ENCODE data around the gene MDFIC2. TPM values are rescaled to one million over a fixed set of nuclear protein-coding genes. Genes with fewer than 3 reads are reported as not detected.

The MDFIC2 gene
- polyA plus RNA-seq, 2 of the 4 experiments (the other 2 are of a cell fraction), result not detected

GRCh38 chr3:70309591-70309990, 2.8 kb downstream of the MDFIC2 start:
- ChIA-PET POLR2A (no interaction called here), CTCF (interaction anchor here (0.7 kb wide), 1 partner anchor 454 kb away, joined by 3 read pairs; no protein-coding TSS in a partner anchor)
- ATAC-seq (no peak), FAIRE-seq (peak; percentile 46), DNase-seq (ENCODE audit: low read depth in 1 of 2, low spot score in 1 of 2) (no peak)
- Histone ChIP-seq H3K4me3 (no peak overlapping the region), H3K4me1 (no peaks in the 10 kb centered on the region), H3K4me2 (no peak overlapping the region), H3K9me3 (no peaks in the 10 kb centered on the region), H3K27ac (no peak overlapping the region)
- no peak for TF ChIP-seq RFX5 (IDR thresholded peaks at IDR 0.05)
- no peak for TF ChIP-seq ZNF302 (CRISPR knock-in tag; IDR thresholded peaks at IDR 0.05)
- no peak for TF ChIP-seq ELK1 (IDR thresholded peaks at IDR 0.05; ENCODE audit: low read depth, low read length)
- 72% methylated on average over 3 of the region's 3 CpGs for WGBS (ENCODE audit: missing lambda C conversion rate)

- ChIA-PET POLR2A (no interaction called here), CTCF (interaction anchor here (0.6 to 0.7 kb wide), 2 partner anchors 455 to 798 kb away, joined by 3 read pairs; no protein-coding TSS in a partner anchor)
- no peak overlapping the region for H3K4me3 ChIP-seq
- no peaks in the 10 kb centered on the region for H3K4me1 ChIP-seq
- no peak overlapping the region for H3K4me2 ChIP-seq
- FAIRE-seq, result no peak
- TF ChIP-seq RAD21 (conservative IDR thresholded peaks at IDR 0.05 in 1 of 2, IDR thresholded peaks at IDR 0.05 in 1 of 2) (peak in 1 of 2 experiments; percentile 39; a peak in 1 of 5 replicates), SREBF2 (IDR thresholded peaks at IDR 0.05) (no peak), CTCF (IDR thresholded peaks at IDR 0.05) (0 out of 3 replicates have a peak, but pooled peaks have one; percentile 21)
- WGBS (ENCODE audit: missing lambda C conversion rate), result 53% methylated on average over 3 of the region's 3 CpGs
- DNase-seq (ENCODE audit: low read depth in 1 of 2, low spot score in 1 of 2), result peak in 1 of 2 experiments; percentile 40
- peak in 1 of 2 experiments; percentile 62; a peak in 3 of 6 replicates for ATAC-seq
- no peak overlapping the region for H3K27ac ChIP-seq
- H3K9me3 ChIP-seq, result no peaks in the 10 kb centered on the region
Measured at GRCh38 chr3:70308760-70309159, 3.7 kb downstream of the MDFIC2 start.

GRCh38 chr3:70306736-70307135, 5.7 kb downstream of the MDFIC2 start:
- no peak for ATAC-seq
- no peak overlapping the region for H3K4me2 ChIP-seq
- no peaks in the 10 kb centered on the region for H3K4me1 ChIP-seq
- no peaks in the 10 kb centered on the region for H3K9me3 ChIP-seq
- no peak overlapping the region for H3K4me3 ChIP-seq
- TF ChIP-seq ESRRA (IDR thresholded peaks at IDR 0.05; ENCODE audit: borderline replicate concordance, low read length), result no peak
- no peak for TF ChIP-seq CHD2 (IDR thresholded peaks at IDR 0.05; ENCODE audit: low read length, partially characterized antibody)
- TF ChIP-seq CHD4 (IDR thresholded peaks at IDR 0.05; ENCODE audit: borderline replicate concordance), result no peak
- TF ChIP-seq CEBPB (IDR thresholded peaks at IDR 0.05), result no peak
- no peak for TF ChIP-seq KDM5A (IDR thresholded peaks at IDR 0.05)
- no peak for TF ChIP-seq PBX3 (IDR thresholded peaks at IDR 0.05)
- no peak for TF ChIP-seq FOSL2 (IDR thresholded peaks at IDR 0.05)
- no peak for TF ChIP-seq FOSL2 (CRISPR knock-in tag; IDR thresholded peaks at IDR 0.05)
- no peak for DNase-seq (ENCODE audit: low read depth in 1 of 2, low spot score in 1 of 2)
- no peak overlapping the region for H3K27ac ChIP-seq
- ChIA-PET CTCF (interaction anchor here (1.2 to 1.3 kb wide), 2 partner anchors 17 to 26 kb away, joined by 3 read pairs; no protein-coding TSS in a partner anchor), POLR2A (no interaction called here)
- no peak for FAIRE-seq

GRCh38 chr3:70298385-70298784, 14.1 kb downstream of the MDFIC2 start:
- no peak for DNase-seq (ENCODE audit: low read depth in 1 of 2, low spot score in 1 of 2)
- H3K4me1 ChIP-seq, result peaks cover 10% of the 10 kb centered on the region; the same call in 2 of the 3 replicates
- peak; percentile 18 for FAIRE-seq
- ChIA-PET POLR2A (no interaction called here), CTCF (no interaction called here)
- H3K9me3 ChIP-seq, result no peaks in the 10 kb centered on the region
- no peak for ATAC-seq
- H3K4me3 ChIP-seq, result no peak overlapping the region
- no peak overlapping the region for H3K27ac ChIP-seq
- WGBS (ENCODE audit: missing lambda C conversion rate), result 27% methylated on average over 3 of the region's 3 CpGs
- peak overlapping the region; percentile 28 for H3K4me2 ChIP-seq
- TF ChIP-seq ZFP36 (IDR thresholded peaks at IDR 0.05; ENCODE audit: borderline replicate concordance, partially characterized antibody) (no peak), CBX8 (IDR thresholded peaks at IDR 0.05) (no peak), RFX5 (IDR thresholded peaks at IDR 0.05) (no peak), EHF (CRISPR knock-in tag; IDR thresholded peaks at IDR 0.05) (no peak), USF2 (IDR thresholded peaks at IDR 0.05) (no peak), PBX3 (IDR thresholded peaks at IDR 0.05) (no peak), MAFK (IDR thresholded peaks at IDR 0.05; ENCODE audit: partially characterized antibody) (no peak), CEBPB (IDR thresholded peaks at IDR 0.05) (no peak), ZC3H11A (IDR thresholded peaks at IDR 0.05) (no peak), PHF8 (IDR thresholded peaks at IDR 0.05; ENCODE audit: borderline replicate concordance, low read depth) (no peak), JUNB (IDR thresholded peaks at IDR 0.05) (no peak), KDM5A (IDR thresholded peaks at IDR 0.05) (no peak), RARB (CRISPR knock-in tag; IDR thresholded peaks at IDR 0.05) (no peak), ESRRA (IDR thresholded peaks at IDR 0.05; ENCODE audit: borderline replicate concordance, low read length) (no peak), HOXB13 (CRISPR knock-in tag; IDR thresholded peaks at IDR 0.05; ENCODE audit: low read depth) (no peak), POLR2A (IDR thresholded peaks at IDR 0.05; ENCODE audit: low read length) (no peak)
